B cell (primary cell): ENCODE measurements around the gene WNT9B.

Experiments used
- CTCF ChIP-seq: fragments of 200-600 bp; IDR thresholded peaks from one replicate; pipeline ENCODE4 v1.8.0; 2022; ENCODE audit warnings: antibody characterized with exemption, mild to moderate bottlenecking
- EZH2 ChIP-seq: IDR thresholded peaks from 2 replicates; pipeline ENCODE4 v1.6.1; 2012; ENCODE audit warnings: borderline replicate concordance, low read depth, mild to moderate bottlenecking, moderate library complexity, low read length; ENCODE audit not compliant: insufficient read depth, poor library complexity, severe bottlenecking

DNA sequence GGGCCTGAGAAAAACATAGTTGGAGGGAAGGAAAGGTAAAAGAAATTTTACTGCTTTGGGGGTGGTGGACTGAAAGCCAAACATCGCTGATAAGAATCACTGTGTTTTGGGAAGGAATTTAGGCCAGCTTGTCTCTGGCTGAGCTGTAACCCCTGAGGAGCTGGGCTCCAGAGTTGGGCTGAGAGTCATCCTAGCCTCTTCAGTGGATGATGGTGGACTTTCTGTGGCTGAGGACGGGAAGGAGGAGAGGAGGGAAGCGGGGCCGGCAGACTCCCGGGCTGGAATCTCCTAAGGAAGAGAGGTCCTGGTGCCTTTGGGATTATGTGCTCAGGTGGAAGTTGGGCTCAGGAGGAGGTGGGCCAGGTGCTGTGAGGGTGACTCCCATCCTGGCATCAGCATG, 8.6 kb downstream of the WNT9B start:
- TF ChIP-seq CTCF: no peak
- no peak for TF ChIP-seq EZH2
